NCI-H510A treated with DMSO at 0.1 percent for 48 hours (cell line): ENCODE data around the gene RNF213.
"Not testable (repeated sequence)": the region's sequence is repeated elsewhere in the genome, so short reads cannot be mapped to it uniquely, and the experiment has no call there.

ENCODE experiments used
- DNase-seq: peaks from one replicate; lab custom pipeline; 2025; lab: John Stamatoyannopoulos, UW

RNF213 gene

GRCh38 chr17:80395402-80396151 is 134.9 kb downstream of the RNF213 start:
- DNase-seq, result no peak

DNA sequence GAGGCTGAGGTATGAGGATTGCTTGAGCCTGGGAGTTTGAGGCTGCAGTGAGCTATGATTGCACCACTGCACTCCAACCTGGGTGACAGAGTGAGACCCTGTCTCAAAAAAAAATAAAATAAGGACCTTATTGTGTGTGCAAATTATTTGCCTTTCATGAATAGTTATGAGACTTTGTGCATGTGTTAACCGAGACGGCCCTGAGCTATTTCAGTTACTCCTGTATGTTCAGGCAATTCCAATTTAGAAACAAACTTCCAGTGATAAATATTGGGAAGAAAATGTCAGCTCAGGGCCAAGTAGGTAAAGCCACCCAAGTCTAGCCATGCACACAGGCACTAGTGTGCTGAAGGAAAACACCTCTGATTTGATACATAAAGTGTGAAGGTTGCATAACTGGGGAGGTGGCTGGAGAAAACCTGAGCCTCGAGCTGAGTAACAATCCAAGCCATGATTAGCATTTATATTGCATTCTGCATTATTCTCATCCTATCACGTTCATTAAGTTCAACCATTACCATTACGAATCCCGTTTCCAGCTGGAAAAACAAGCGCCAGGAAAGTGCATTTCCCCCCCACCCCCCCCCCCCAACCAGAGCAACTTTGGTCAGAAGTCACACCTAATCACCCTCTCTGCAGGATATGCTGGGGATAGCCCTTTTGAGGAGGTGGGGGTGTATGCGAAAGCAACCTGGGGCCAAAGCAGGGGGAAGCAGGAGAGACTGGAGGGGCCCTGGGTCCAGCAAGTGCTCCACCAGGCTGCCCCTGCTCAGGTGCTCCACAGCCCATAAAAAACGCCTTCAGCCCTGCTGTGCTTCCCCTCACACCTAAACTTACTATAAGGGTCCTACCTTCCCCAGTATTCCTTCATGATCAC is 135.7 kb downstream of the RNF213 start:
- no peak for DNase-seq

- DNase-seq, result no peak
Measured at GRCh38 chr17:80397034-80397387, 136.4 kb downstream of the RNF213 start.

- no peak for DNase-seq
Measured at GRCh38 chr17:80397686-80398085, 137.0 kb downstream of the RNF213 start.

GRCh38 chr17:80401086-80401485 is 140.4 kb downstream of the RNF213 start:
- not testable (repeated sequence) for DNase-seq

DNA sequence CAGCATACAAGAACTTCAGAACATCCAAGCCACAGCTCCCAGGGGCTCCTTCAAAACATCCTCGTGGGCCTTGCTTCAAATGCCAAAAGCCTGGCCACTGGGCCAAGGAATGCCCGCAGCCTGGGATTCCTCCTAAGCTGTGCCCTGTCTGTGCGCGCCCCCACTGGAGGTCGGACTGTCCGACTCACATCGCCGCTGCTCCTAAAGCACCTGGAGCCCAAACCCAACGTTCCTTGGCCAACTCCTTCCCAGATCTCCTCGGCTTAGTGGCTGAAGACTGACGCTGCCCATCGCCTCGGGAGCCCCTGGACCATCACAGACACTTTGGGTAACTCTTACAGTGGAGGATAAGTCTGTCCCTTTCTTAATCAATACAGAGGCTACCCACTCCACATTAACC is 141.4 kb downstream of the RNF213 start:
- not testable (repeated sequence) for DNase-seq

GRCh38 chr17:80402959-80403358 is 142.3 kb downstream of the RNF213 start:
- DNase-seq, result no peak

GRCh38 chr17:80406146-80406545 is 145.5 kb downstream of the RNF213 start:
- no peak for DNase-seq

- DNase-seq, result not testable (repeated sequence)
Measured at GRCh38 chr17:80407917-80408316, 147.3 kb downstream of the RNF213 start.

DNA sequence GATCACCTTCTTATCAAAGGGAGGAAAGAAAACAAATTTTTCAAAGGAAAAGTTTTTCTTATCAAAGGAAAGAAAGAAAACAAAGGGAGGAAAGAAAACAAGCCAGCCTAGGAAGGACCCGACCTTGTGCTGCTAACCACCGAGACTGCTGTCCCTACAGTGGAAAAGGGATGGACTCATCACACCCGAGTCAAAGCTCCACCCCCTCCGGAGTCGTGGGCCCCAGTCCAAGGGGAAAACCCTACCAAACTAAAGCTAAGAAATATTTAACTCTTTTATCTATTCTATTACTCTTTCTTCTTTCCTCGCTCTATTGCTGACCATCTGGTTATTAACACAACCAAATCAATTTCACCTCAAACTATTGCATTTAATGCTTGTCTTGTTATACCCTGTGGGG is 148.2 kb downstream of the RNF213 start:
- DNase-seq, result no peak

DNA sequence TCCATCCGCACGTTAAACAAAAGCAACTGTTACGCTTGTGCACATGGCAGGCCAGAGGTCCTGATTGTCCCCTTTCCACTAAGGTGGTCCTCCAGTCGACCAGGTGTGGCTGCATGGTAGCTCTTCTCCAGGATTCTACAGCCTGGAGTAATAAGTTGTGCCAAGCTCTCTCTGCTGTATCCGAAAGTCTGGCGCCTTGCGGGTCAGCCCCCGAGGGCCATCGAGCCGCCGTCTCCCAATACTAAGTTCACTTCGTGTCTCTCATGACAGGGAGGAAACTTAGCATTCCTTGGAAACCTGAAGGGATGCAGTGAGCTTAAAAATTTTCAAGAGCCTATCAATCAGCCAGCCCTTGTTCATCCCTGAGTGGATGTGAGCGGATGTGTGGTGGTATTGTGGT is 149.0 kb downstream of the RNF213 start:
- DNase-seq, result no peak

DNA sequence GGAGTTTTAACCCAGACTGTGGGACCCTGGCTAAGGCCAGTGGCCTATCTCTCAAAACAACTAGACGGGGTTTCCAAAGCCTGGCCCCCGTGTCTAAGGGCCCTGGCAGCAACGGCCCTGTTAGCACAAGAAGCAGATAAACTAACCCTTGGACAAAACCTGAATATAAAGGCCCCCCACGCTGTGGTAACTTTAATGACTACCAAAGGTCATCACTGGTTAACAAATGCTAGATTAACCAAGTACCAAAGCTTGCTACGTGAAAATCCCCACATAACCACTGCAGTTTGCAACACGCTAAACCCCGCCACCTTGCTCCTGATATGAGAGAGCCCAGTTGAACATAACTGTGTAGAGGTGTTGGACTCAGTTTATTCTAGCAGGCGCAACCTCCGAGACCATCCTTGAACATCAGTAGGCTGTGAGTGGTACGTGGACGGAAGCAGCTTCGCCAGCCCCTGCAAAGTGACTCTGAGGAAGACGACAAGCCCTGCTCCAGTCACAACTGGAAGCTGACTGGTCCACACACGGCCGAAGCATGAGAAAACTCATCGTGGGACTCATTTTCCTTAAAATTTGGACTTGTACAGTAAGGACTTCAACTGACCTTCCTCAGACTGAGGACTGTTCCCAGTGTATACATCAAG is 149.9 kb downstream of the RNF213 start:
- not testable (repeated sequence) for DNase-seq

- DNase-seq, result no peak
Measured at GRCh38 chr17:80413771-80414507, 153.3 kb downstream of the RNF213 start.

GRCh38 chr17:80414508-80414802 is 153.8 kb downstream of the RNF213 start:
- no peak for DNase-seq

DNA sequence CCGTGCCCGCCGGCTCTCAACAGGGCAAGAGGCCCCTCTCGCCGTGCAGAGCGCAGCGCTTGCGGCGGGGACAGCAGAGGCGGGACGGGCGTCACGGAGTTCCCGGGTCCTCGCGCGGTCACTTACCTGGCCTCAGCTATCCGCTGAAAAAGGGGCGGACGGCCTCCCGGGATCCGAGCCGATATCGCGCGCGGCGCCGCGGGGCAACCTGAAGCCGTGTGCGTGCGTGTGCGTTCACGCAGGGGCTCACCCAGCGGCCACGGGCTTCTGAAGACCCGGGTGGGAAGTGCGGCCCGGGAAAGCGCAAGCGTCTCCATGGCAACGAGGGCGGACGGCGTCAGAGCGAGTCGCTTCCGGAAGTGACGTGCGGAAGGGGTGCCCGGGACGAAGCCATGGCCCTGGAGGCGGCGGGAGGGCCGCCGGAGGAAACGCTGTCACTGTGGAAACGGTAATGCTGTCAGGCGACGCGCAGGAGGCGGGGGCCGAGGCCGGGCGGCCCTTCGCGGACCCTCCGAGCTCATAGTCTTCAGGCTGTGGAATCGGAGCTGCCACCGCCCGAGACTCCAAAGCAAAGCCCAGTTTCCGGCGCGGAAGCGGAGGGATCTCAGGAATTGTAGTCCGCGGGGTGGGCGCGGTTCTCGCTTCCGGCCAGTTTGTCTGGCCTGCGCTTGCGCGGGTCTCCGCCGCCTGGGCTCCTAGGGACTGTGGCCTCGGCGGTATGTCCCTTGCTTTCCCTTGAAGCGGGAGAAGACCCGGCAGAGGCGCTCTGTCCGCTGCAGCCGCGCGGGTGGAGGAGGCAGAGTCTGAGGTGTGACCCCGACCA is 154.4 kb downstream of the RNF213 start, which contains the start of gene ENDOV:
Gene ENDOV (plus strand): TSS at position 365 of the 823 bp plus-strand sequence. CDS start 28 bp downstream, at position 393.
- peak; percentile 82 for DNase-seq

DNA sequence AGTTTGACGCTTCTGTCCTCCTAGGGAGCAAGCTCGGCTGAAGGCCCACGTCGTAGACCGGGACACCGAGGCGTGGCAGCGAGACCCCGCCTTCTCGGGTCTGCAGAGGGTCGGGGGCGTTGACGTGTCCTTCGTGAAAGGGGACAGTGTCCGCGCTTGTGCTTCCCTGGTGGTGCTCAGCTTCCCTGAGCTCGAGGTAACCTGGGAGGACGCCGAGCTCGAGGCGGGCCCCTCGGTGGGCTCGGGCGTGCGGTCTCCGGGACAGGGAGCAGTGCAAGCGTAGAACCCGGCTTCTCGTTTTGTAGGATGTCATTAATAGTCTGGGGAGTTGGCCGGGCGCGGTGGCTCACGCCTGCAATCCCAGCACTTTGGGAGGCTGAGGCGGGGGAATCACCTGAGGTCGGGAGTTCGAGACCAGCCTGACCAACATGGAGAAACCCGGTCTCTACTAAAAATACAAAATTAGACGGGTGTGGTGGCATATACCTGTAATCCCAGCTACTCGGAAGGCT is 155.0 kb downstream of the RNF213 start:
- DNase-seq, result no peak

- DNase-seq, result no peak
Measured at GRCh38 chr17:80416260-80416939, 155.7 kb downstream of the RNF213 start.

GRCh38 chr17:80416940-80417293 is 156.3 kb downstream of the RNF213 start:
- no peak for DNase-seq

DNA sequence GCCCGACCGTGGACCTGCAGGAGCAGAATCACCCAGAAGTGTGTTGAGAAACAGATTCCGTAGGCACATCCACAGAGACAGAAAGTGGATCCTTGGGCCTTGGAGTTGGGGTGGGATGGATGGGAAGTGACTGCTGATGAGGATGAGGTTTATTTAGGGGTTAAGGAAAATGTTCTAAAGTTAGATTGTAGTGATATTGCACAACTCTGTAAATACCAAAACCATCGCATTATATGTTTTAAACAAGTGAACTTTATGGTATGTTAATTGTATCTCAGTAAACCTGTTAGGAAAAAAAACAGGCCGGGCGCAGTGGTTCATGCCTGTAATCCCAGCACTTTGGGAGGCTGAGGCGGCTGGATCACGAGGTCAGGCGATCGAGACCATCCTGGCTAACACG is 157.9 kb downstream of the RNF213 start:
- DNase-seq, result no peak

- DNase-seq, result no peak
Measured at GRCh38 chr17:80419255-80419654, 158.6 kb downstream of the RNF213 start.
